GM19372 (cell line): ENCODE measurements around the gene EXOC8.
A peak's percentile ranks its signal among the peaks of the same experiment; 100 is the strongest.

Source experiments
- ATAC-seq: cut with Tn5 transposase; IDR thresholded peaks from one replicate; pipeline ENCODE4 v1.9.1; 2021; ENCODE audit warnings: mild to moderate bottlenecking, low read depth, moderate library complexity; ENCODE audit not compliant: unreplicated experiment

Gene EXOC8, protein sequence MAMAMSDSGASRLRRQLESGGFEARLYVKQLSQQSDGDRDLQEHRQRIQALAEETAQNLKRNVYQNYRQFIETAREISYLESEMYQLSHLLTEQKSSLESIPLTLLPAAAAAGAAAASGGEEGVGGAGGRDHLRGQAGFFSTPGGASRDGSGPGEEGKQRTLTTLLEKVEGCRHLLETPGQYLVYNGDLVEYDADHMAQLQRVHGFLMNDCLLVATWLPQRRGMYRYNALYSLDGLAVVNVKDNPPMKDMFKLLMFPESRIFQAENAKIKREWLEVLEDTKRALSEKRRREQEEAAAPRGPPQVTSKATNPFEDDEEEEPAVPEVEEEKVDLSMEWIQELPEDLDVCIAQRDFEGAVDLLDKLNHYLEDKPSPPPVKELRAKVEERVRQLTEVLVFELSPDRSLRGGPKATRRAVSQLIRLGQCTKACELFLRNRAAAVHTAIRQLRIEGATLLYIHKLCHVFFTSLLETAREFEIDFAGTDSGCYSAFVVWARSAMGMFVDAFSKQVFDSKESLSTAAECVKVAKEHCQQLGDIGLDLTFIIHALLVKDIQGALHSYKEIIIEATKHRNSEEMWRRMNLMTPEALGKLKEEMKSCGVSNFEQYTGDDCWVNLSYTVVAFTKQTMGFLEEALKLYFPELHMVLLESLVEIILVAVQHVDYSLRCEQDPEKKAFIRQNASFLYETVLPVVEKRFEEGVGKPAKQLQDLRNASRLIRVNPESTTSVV

DNA sequence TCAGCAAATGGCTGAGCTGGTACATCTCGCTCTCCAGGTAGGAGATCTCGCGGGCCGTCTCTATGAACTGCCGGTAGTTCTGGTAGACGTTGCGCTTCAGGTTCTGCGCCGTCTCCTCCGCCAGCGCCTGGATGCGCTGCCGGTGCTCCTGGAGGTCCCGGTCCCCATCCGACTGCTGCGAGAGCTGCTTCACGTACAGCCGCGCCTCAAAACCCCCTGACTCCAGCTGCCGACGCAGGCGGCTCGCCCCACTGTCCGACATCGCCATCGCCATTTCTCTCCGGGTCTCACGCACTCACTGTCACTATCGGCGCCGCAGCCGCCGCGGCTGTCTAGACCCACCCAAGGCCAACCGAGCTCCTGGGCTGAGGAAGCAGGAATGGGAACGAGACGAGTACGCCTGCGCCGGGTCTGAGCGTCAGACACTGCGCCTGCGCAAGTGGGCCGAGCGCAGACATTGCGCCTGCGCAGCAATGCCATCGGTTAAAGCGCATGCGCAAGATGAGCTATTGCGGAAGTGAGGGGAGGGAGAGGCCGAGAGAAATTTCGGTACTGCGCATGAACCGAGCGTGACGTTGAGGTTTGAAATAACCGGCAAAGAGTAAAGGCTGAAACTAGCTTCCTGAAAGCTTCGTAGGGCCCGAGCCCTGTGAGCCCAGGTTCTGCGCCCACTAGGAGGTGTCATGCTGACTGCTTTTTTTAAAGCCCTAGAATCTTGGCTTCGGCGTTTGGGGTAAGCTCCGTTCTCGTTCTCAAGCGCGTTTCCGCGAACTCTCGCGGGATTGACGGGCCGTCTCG, at the start of gene EXOC8:
Gene EXOC8, minus strand, starts transcription at position 381 of the 798 bp plus-strand sequence. Its CDS starts 107 bp downstream, at position 274.
- peak; percentile 77 for ATAC-seq

DNA sequence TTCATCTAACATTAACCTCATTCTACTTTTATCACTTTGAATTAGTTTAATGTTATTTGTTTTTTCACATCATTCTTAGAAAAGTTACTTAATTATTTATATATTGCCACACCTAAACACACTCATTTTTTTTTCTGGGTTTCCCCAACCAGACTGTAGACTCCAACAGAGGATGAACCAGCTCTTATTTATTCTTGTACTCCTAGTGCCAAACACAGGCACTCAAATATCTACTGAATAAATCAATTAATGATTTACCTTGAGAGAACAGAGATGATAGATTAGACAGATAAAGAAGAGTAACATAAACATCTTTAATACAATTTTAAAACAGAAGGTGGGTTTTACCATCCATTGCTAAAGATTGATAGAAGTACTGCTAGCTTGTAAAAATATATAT, 48.8 kb upstream of the EXOC8 start:
- ATAC-seq = no peak

DNA sequence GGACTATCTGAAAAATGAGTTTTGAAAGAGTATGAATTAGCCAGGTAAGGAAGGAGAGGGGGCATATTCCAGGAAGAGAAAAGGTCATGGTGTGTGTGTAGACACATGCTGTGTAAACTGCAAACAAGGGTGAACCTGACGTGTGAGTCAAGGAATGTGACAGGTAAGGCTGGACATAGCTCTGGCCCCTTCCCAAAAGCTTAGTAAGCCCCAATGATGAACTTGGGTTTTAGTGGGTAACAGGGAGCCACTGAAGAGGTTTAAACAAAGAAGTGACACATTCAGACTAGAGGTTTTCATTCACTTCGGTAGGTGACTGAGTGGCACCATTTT, 47.7 kb upstream of the EXOC8 start:
- ATAC-seq = no peak

DNA sequence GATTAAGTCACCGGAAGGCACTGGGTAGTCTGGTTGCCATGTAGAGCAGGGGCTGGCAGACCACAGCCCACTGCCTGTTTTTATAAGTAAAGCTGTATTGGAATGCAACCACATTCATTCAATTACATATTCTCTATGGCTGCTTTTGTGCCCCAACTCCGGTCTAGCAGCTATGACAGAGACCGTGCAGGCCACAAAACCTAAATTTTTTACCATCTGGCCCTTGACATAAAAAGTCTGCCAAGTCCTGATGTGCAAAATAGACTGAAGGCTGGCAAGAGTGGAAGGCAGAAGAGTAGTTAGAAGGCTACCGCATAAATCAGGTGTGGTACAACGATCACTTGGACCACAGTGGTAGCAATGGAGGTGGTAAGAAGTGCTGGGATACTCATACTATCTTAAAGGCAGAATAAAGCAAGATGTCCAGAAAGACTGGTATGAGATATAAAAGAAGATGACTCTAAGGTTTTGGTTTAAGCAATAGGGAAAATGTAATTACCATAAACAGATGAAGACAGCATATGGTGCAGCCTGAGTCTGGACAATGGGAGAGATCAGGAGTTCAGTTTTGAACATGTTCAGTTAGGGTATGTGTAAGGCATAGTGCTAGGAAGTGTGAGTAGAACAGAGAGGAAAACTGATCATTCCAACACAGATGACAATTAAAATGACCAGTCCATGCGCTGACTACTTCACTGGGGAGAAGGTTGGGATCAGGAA, 47.2 kb upstream of the EXOC8 start:
- no peak for ATAC-seq

DNA sequence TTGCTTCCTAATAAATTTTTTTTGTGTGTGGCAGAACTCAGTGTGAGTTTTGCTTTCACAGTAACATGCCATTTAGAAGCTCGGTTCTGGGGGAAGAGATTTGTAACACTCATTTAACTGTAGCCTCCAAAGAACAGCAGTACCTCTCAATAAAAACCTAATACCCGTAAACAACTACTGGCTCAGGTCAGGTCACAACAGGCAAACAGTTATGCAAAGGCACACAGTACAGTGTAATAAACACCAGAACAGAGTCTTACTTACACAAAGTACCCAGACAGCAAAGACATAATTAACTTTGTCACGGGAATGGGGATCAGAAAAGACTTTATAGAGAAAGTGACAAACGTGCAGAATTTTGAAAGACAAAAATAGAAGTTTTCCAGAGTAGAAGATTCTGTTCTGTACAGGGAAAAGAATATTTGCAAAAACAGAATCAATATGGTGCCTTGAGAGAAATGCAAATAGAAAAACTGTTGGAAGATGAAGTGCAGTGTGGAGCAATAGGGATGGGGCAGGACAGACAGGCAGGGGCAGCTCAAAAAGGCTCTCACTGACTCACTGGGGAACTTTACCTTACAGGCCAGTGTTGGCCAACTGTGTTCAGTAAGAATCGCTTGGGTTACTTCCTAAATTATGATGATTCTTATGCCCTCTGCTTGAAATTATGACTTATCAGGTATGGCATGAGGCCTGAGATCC, 45.7 kb upstream of the EXOC8 start:
- ATAC-seq = no peak

DNA sequence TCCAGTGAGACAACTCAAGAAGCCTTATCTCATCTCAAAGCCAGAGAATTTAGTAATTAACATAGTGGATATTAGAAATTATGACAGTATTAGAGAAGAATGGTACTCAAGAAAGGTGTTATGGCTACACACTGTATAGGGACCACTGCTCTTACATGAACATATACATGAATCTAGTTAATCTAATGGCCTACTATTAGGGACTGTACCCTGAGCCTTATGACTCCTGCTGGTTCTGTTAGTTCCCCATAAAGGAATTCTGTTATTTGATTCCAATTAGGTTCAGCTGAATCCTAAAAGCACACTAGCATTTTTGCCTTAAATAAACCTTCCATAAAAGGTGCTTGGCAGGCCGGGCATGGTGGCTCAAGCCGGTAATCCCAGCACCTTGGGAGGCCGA, 44.8 kb upstream of the EXOC8 start:
- no peak for ATAC-seq

DNA sequence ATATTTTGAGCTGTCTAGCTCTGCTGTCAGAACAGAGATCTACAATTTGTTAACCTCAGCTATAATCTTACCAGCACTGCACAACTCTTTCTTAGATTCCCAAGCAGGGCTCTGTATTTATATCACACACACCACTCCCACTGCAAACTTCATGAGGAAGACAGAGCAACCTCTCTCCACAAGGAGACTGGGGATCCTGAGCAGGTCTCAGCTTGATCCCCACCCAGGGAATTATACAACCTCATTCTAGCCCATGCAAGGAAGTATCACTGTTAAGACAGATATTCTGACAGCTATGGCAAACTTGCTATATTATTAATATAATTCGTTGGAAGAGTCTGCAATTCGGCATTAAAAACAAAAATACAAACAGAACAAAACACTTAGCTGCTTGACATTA, 44.1 kb upstream of the EXOC8 start:
- ATAC-seq = no peak

DNA sequence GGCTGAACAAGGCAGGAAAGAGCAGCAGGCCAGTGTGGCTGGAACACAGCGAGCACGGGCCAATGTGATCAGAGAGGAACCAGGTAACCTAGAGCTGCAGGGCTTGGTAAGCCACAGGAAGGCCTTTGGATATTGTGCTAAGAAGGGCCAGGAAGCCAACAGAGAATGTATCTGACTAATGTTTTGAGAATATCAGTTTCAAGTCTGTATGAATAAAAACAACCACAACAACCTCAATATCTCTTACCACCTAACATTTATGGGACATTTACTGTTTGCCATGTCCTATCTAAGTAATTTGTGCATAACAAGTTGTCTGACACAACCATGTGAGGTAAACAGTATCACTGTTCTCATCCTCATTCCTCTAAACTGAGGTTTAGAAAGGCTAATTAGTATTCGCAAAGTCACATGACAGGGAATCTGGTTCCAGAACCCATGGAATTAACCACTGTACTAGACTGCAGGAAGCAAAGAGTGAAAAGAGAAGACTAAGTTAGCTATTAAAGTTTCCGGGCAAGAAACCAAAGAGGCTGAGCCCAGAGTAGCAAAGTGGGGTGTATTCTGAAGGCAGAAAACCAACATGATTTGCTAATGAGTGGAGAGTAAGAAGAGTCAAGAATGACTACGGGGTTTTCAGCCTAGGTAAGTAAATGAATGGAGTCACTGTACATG, 39.4 kb upstream of the EXOC8 start:
- ATAC-seq = peak; percentile 67

DNA sequence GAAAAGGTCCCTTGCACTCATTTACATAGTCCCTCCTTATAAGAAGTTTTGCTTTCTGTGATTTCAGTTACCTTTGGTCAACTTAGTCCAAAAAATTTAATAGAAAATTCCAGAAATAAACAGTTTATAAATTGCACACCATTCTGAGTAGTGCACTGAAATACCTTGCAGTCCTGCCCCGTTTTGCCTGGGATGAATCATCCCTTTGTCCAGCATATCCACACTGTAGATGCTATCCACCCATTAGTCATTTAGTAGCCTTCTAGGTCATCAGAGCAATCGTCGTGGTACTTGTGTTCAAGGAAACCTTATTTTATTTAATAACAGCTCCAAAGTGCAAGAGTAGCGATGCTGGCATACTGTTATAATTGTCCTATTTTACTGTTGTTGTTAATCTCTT, 38.4 kb upstream of the EXOC8 start:
- ATAC-seq = no peak

DNA sequence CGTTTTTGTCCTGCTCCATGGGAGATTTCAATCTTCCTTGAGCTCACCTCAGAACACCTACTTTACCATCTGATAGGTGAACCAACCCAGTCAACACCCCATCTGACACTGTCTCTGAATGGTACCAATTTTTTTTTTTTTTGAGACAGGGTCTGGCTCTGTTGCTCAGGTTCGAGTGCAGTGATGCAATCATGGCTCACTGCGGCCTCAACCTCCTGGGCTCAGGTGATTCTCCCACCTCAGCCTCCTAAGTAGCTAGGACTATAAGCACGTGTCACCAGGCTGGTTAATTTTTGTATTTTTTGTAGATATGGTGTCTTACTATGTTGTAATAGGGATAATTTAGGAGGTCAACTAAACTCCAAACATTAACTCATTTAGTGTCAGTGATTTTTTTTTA, 36.7 kb upstream of the EXOC8 start:
- ATAC-seq = no peak

DNA sequence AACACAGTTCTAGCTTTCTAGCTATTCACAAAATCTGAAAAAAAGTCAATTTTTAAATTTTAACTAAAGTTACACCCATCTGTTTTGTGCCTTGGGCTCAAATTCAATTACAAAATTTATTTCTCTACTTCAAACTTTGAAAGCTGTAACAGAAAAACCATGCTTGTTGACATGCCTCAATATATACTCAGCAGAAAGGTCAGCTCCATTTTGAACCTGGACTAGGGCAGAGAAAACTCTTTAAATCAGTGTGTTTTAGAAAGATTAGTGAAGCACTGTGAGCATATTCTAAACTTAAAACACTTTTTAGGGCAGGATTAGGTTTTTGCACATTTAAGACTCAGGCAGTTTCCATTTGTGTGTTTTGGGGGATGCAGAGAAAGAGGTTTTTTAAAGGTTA, 34.8 kb upstream of the EXOC8 start:
- ATAC-seq = no peak

DNA sequence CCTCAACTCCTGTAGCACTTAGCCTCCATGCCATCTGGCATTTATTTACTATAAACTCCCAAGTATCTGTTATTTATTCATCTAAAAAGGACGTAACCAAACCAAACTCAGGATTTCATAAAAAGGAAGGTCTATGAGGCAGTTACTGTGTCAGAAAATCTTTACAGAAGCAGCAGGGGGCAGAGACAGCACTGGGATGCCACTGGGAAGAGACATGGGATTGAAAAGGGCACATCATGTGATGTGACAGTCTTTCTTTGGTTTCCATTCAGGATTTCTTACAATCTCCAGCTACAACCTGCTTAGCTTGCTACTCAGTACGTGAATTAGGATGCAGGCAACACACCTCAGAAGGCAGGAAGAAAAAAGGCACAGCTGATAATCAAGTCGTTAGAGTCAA, 31.6 kb upstream of the EXOC8 start:
- ATAC-seq = no peak

DNA sequence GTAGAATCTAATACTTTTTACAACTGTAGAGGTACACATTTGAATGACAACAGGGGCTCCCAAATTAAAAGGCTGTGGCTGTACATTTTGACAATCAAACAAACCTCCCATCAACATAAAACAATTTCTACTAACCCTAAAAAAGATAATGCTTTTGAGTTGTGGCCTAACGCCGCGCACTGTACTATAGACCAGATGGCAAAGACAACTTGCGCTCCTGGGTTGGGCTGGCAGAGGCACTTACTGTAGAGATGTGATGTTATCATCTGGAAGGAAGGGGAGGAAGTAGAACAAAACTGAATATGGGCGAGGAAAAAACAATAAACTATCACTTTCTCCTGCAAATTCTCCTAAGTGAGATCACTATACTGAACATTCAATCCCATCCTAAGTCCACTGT, 26.5 kb upstream of the EXOC8 start:
- no peak for ATAC-seq

DNA sequence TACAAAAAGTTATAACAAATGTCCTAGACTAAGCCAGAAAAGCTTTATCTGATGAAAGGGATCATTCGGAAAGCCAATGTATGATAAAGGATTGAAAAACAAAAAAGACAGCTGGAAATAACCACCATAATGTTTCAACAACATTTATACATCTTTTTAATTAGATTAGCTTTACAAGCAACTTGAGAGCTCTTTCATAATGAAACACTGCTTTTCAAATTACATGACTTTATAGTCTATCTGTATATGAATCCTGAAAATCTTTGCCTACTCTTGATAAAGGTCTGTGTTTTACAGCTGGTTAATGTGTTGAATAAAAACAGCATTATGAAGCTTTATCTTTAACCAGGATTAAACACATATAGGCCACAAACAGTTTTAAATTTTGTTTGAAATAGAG, 26.0 kb upstream of the EXOC8 start:
- ATAC-seq = no peak

DNA sequence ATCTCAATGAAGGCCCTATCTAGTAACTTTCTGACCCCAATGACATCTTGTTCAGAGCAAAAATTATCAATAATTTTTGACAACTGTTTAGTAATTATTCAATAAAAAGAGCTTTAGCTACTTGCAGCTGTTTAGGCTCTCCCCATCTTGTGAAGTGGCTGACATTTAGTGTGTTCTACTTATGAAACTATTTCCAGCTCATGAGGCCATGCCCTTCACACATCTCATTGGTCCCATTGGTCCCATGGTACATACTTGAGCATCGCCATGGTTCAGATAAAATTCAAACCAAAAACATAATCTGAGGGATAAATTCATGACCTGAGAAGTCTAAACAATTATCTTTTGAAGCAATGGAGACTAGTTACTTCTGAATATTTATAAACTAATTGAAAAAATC, 24.7 kb upstream of the EXOC8 start:
- no peak for ATAC-seq

DNA sequence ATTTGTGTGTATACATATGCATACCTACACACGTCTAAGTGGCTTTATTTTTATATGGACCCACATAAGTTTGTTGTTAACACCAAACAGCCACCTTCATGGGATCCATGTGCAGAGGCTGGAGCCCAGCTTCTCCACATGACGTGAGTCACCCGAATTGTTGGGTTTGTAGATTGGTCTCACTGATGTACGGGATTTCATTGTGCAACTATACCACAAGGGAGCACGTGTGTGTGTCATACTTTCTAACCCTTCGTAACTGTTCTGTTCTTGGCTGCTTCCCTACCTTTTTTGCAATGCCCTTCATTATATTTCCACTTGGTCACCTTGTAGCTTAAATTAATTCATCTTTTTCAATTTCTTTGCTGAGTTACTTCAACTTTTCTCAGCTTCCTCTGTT, 21.5 kb upstream of the EXOC8 start:
- no peak for ATAC-seq

DNA sequence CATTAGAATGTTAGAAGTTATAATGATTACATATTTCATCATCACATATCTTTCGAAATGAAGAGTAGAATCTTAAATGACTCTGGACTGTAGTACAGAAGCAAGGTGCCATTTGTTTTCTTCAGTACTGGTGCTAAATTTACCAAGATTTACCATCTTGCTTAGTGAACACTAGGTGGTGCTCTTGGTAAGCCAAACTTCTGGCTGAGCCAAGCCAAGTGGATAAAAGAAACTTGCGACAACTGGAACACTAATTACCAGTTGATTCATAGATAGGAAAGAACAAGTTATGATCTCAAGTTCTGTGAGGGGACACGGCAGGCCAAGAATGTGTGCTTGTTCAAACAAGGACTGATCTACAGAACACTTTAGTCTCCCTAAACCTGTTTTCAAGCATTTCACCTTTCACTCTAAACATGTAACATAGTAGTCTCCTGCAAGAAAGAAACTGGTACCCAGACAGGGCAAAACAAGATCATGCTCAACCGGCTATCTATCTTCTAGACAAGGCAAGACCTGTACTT, 20.2 kb upstream of the EXOC8 start:
- ATAC-seq = peak; percentile 80

DNA sequence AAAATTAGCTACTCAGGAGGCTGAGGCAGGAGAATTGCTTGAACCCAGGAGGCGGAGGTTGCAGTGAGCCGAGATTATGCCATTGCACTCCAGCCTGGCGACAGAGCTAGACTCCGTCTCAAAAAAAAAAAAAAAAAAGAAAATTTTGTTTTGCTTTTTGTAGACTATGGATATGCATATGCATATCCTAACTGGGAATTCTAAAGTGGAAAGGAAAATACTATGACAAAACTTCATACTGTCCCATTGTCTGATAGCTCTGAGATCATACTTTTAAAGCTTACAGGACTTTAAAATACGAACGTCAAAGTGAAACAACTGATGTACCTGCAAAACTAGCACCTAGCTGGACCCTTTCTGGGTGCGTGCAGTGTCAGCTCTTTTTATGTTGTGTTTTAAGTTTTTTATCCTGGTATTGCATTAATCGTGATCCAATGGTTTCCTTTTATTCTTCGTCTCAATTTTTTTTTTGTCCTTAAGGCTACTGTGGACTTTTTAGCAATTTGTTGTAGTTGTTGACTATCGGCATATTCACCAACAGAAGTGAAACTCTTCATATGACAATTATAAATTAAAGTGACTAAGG, 19.6 kb upstream of the EXOC8 start:
- peak; percentile 20 for ATAC-seq

DNA sequence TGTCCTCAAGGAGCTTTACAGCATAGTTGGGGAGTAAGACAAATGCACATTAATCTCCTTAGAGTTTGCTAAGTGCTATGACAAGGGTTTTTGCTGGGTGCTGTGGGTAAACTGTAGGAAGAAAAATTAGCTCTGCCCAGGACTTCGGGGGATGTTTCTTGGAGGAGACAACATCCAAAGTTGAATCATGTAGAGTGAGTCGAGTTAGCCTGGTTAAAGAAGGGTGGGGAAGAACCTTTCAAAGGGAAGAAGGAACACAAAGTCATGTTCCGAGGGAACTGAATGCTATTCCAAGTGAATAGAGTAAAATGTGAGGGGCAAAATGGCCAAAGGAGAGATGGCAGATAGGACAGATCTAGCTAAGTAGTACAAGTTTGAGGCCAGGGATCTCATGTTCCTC, 17.5 kb upstream of the EXOC8 start:
- ATAC-seq = no peak
